MCF 10A (cell line): ENCODE measurements around the gene ATG7. TPM values are rescaled to one million over a fixed set of nuclear protein-coding genes. Genes with fewer than 3 reads are reported as not detected.

Experiments
- BruUV-seq: library from RNA; stranded (reverse); fragments of 400-500 nt; replicated peaks from 2 replicates; lab custom pipeline; 2021; lab: Mats Ljungman, UMichigan
- CTCF ChIA-PET: fragments of 300-600 bp; sonication (Branson Sonifier 250); formaldehyde crosslinking; extraction: SDS; loops from one replicate; lab custom pipeline; 2021; ENCODE audit warnings: antibody characterized with exemption, inconsistent platforms; lab: Yijun Ruan, JAX
- POLR2A ChIA-PET: fragments of 300-600, 350-650 bp; sonication (Branson Sonifier 250); formaldehyde crosslinking; extraction: SDS; loops from one replicate; lab custom pipeline; 2020; ENCODE audit warnings: antibody characterized with exemption, inconsistent platforms; lab: Yijun Ruan, JAX
- DNase-seq: peaks from one replicate; pipeline ENCODE4 v3.0.0-alpha.2; 2018; ENCODE audit not compliant: unreplicated experiment
- H3K27ac Mint-ChIP-seq: one replicate; pipeline ENCODE4 v1.8.0; 2022; ENCODE audit warnings: mild to moderate bottlenecking, low read depth, mixed read lengths; ENCODE audit not compliant: unreplicated experiment
- H3K27me3 Mint-ChIP-seq: one replicate; pipeline ENCODE4 v1.8.0; 2022; ENCODE audit warnings: mixed read lengths; ENCODE audit not compliant: insufficient read depth, unreplicated experiment
- H3K36me3 Mint-ChIP-seq: one replicate; pipeline ENCODE4 v1.8.0; 2022; ENCODE audit warnings: mild to moderate bottlenecking, moderate library complexity, mixed read lengths; ENCODE audit not compliant: insufficient read depth, unreplicated experiment
- H3K4me1 Mint-ChIP-seq: one replicate; pipeline ENCODE4 v1.8.0; 2022; ENCODE audit warnings: mixed read lengths; ENCODE audit not compliant: insufficient read depth, unreplicated experiment
- H3K4me3 Mint-ChIP-seq: one replicate; pipeline ENCODE4 v1.8.0; 2022; ENCODE audit warnings: mild to moderate bottlenecking, moderate library complexity, mixed read lengths; ENCODE audit not compliant: unreplicated experiment
- H3K9me3 Mint-ChIP-seq: one replicate; pipeline ENCODE4 v1.8.0; 2022; ENCODE audit warnings: mixed read lengths; ENCODE audit not compliant: unreplicated experiment
- CTCF ChIP-seq: fragments of 200-600 bp; IDR thresholded peaks from one replicate; pipeline ENCODE4 v1.8.0; 2022; ENCODE audit warnings: antibody characterized with exemption, mild to moderate bottlenecking; ENCODE audit not compliant: unreplicated experiment
- intact Hi-C: fragments of 100-400 bp; cut with micrococcal nuclease; formaldehyde crosslinking; loops from 2 replicates; pipeline ENCODE4 v1.14.1; 2022
- total RNA-seq: library from RNA; stranded (reverse); gene quantifications from 2 replicates; pipeline ENCODE4 v1.2.3, GENCODE V29; 2022

Gene ATG7
- total RNA-seq, 1 experiment from 2014 or later = 54.0 TPM

- Mint-ChIP-seq H3K27me3 (no peaks in the 10 kb centered on the region), H3K4me3 (peak overlapping the region; percentile 71), H3K27ac (peak overlapping the region; percentile 82), H3K36me3 (peaks cover 37% of the 10 kb centered on the region), H3K4me1 (peaks cover 46% of the 10 kb centered on the region), H3K9me3 (peaks cover 6% of the 10 kb centered on the region)
- CTCF ChIA-PET = interaction anchor here (0.6 to 1.2 kb wide), 3 partner anchors 9 to 249 kb away, joined by 3 read pairs; no protein-coding TSS in a partner anchor
- TF ChIP-seq CTCF = no peak
- no TSS peak for BruUV-seq
- DNase-seq = peak; percentile 85
- intact Hi-C loops = loop anchor here (2.0 to 10.0 kb wide), 2 partner anchors 14 to 222 kb away; no protein-coding TSS in a partner anchor
- POLR2A ChIA-PET = interaction anchor here (0.8 to 3.8 kb wide), 11 partner anchors 11 to 262 kb away, joined by 3 to 19 read pairs (median 3); partner anchors contain the start of gene VGLL4
Measured at GRCh38 chr3:11582191-11582968, 310.2 kb downstream of the ATG7 start.

- no peak for TF ChIP-seq CTCF
- Mint-ChIP-seq H3K4me1 (peaks cover 46% of the 10 kb centered on the region), H3K27me3 (no peaks in the 10 kb centered on the region), H3K4me3 (peak overlapping the region; percentile 71), H3K27ac (peak overlapping the region; percentile 82), H3K36me3 (peaks cover 37% of the 10 kb centered on the region), H3K9me3 (peaks cover 6% of the 10 kb centered on the region)
- CTCF ChIA-PET = interaction anchor here (0.6 to 1.2 kb wide), 3 partner anchors 8 to 249 kb away, joined by 3 to 4 read pairs (median 3); no protein-coding TSS in a partner anchor
- no peak for DNase-seq
- POLR2A ChIA-PET = interaction anchor here (0.6 to 3.8 kb wide), 7 partner anchors 13 to 145 kb away, joined by 3 to 19 read pairs (median 4); partner anchors contain the start of gene VGLL4
- intact Hi-C loops = loop anchor here (2.0 to 10.0 kb wide), 2 partner anchors 14 to 222 kb away; no protein-coding TSS in a partner anchor
- no TSS peak for BruUV-seq
Measured at GRCh38 chr3:11583235-11583634, 311.0 kb downstream of the ATG7 start.

GRCh38 chr3:11583638-11584046 lies 311.4 kb downstream of the ATG7 start:
- DNase-seq = peak; percentile 45
- ChIA-PET CTCF (interaction anchor here (0.6 to 1.0 kb wide), 2 partner anchors 15 to 248 kb away, joined by 3 to 4 read pairs; no protein-coding TSS in a partner anchor), POLR2A (interaction anchor here (0.7 to 3.8 kb wide), 7 partner anchors 13 to 262 kb away, joined by 3 to 19 read pairs (median 3); partner anchors contain the start of gene VGLL4)
- intact Hi-C loops = loop anchor here (2.0 to 10.0 kb wide), 2 partner anchors 15 to 221 kb away; no protein-coding TSS in a partner anchor
- peaks cover 50% of the 10 kb centered on the region for H3K4me1 Mint-ChIP-seq
- H3K4me3 Mint-ChIP-seq = peak overlapping the region; percentile 47
- no peak for TF ChIP-seq CTCF
- H3K36me3 Mint-ChIP-seq = peaks cover 37% of the 10 kb centered on the region
- no TSS peak for BruUV-seq
- H3K27ac Mint-ChIP-seq = peak overlapping the region; percentile 82
- H3K27me3 Mint-ChIP-seq = no peaks in the 10 kb centered on the region
- H3K9me3 Mint-ChIP-seq = peaks cover 6% of the 10 kb centered on the region

- intact Hi-C loops = loop anchor here (10.0 kb wide), 1 partner anchor 220 kb away; no protein-coding TSS in a partner anchor
- ChIA-PET POLR2A (interaction anchor here (0.7 to 3.8 kb wide), 4 partner anchors 16 to 262 kb away, joined by 3 to 19 read pairs (median 10); partner anchors contain the start of gene TAMM41), CTCF (interaction anchor here (0.6 kb wide), 1 partner anchor 14 kb away, joined by 3 read pairs; no protein-coding TSS in a partner anchor)
- peaks cover 6% of the 10 kb centered on the region for H3K9me3 Mint-ChIP-seq
- no peak overlapping the region for H3K27ac Mint-ChIP-seq
- H3K27me3 Mint-ChIP-seq = no peaks in the 10 kb centered on the region
- no TSS peak for BruUV-seq
- H3K4me3 Mint-ChIP-seq = no peak overlapping the region
- H3K4me1 Mint-ChIP-seq = peaks cover 57% of the 10 kb centered on the region
- DNase-seq = no peak
- no peak for TF ChIP-seq CTCF
- peaks cover 35% of the 10 kb centered on the region for H3K36me3 Mint-ChIP-seq
Measured at GRCh38 chr3:11584570-11584969, 312.4 kb downstream of the ATG7 start.
